GM21515 (cell line): ENCODE measurements around the gene MYO1D.
"Not testable (repeated sequence)": the region's sequence is repeated elsewhere in the genome, so short reads cannot be mapped to it uniquely, and the experiment has no call there.

Experiments
- ATAC-seq: cut with Tn5 transposase; IDR thresholded peaks from one replicate; pipeline ENCODE4 v1.9.1; 2021; ENCODE audit not compliant: unreplicated experiment

Gene MYO1D

DNA sequence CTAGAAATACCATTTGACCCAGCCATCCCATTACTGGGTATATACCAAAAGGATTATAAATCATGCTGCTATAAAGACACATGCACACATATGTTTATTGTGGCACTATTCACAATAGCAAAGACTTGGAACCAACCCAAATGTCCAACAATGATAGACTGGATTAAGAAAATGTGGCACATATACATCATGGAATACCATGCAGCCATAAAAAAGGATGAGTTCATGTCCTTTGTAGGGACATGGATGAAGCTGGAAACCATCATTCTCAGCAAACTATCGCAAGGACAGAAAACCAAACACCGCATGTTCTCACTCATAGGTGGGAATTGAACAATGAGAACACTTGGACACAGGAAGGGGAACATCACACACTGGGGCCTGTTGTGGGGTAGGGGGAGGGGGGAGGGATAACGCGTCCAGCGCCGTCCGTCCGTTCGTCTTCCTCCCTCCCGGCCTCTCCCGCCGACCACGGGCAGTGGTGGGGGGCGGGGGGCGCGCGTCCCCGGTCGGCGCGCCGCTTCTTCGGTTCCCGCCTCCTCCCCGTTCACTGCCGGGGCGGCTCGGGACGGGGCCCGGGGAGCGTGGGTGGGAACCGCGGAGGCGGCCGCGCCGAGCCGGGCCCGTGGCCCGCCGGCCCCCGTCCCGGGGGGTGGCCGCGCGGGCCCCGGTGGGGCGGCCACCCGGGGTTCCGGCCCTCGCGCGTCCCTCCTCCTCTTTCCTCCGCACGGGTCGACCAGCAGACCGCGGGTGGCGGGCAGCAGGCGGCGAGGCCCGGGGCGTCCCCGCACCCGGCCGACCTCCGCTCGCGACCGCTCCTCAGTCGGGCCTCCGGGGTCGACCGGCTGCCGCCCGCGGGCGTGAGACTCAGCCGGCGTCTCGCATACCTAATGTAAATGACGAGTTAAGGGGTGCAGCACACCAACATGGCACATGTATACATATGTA, 54.7 kb downstream of the MYO1D start:
- not testable (repeated sequence) for ATAC-seq

- ATAC-seq, result no peak
Observed at GRCh38 chr17:32820440-32820839, 56.5 kb downstream of the MYO1D start.

DNA sequence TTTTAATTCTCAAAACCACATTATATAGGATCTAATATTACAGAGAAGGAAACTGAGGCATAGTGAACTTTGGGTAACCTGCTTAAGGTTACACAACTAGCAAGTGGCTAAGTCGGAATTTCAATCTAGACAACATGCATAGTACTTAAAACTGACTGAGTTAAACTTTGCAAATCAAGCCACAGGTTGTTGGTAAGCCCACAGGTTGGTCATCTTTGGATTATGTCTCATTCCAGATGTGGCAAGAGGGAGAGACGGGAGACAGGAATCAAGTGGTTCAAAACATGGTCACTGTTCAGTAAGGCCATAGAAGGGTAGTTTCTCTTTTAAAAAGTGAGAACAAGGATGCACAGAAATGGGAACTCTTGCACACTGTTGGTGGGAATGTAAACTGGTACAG, 57.1 kb downstream of the MYO1D start:
- no peak for ATAC-seq

- no peak for ATAC-seq
Observed at GRCh38 chr17:32819035-32819434, 57.9 kb downstream of the MYO1D start.

DNA sequence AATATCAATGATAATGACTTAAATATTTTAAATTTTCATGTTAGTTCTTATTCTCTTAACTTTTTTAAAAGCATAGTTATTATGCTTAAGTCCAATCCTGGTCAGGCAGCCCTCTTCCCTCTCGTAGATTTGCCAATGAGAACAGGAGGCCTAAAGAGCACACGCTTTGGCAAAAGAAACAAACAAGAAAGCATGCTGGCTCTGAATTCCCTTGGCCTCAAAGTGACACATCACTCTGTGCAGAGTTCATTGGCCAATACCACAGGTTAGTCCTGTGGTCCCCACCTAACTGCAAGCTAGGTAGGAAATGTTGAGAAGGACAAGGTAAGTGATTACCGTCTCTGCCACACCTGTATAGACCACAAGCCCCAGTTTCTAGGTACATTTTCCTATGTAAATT, 61.5 kb downstream of the MYO1D start:
- no peak for ATAC-seq

DNA sequence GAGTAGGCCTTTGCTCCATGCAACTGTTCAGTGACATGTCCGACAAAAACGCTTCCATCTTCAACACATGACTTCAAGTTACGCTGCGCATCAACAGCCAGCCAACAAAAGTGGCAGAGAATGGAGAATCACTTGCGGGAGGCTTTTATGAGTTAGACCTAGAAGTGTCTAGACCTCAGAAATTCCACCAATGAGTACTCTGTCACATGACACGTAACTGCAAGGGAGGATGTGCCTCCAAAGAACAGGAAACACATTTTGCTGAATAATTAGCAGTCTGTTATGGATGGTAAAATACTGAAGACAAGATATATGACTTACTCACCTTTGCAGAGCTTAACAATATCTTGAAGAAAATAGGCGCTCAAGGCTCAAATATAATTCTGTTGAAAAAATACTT, 62.1 kb downstream of the MYO1D start:
- no peak for ATAC-seq

- ATAC-seq, result no peak
Observed at GRCh38 chr17:32813021-32813420, 63.9 kb downstream of the MYO1D start.

- no peak for ATAC-seq
Observed at GRCh38 chr17:32810690-32811089, 66.2 kb downstream of the MYO1D start.

DNA sequence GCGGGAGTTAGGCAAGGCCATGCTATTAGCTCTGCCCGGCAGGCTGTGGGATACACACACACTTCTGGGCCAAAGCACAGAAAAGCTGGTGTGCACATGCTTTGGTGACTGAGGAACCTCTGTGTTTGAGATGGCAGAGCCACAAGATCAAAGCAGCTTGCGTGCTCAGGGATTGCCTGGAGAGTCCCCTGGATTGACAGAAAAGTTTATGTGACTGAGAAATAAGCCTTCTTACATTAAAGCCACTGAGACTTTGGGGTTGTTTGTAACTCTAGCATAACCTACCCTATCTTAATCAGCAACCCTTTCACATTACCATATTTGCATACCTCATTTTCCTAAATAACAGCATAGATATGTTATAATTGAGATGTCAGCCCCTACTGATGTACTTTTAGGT, 69.3 kb downstream of the MYO1D start:
- ATAC-seq, result no peak

GRCh38 chr17:32806646-32807045, 70.3 kb downstream of the MYO1D start:
- no peak for ATAC-seq

GRCh38 chr17:32805029-32805976, 71.6 kb downstream of the MYO1D start:
- ATAC-seq, result no peak

GRCh38 chr17:32803544-32803943, 73.4 kb downstream of the MYO1D start:
- no peak for ATAC-seq

- ATAC-seq, result no peak
Observed at GRCh38 chr17:32802306-32802705, 74.6 kb downstream of the MYO1D start.

GRCh38 chr17:32801641-32802040, 75.3 kb downstream of the MYO1D start:
- ATAC-seq, result no peak

DNA sequence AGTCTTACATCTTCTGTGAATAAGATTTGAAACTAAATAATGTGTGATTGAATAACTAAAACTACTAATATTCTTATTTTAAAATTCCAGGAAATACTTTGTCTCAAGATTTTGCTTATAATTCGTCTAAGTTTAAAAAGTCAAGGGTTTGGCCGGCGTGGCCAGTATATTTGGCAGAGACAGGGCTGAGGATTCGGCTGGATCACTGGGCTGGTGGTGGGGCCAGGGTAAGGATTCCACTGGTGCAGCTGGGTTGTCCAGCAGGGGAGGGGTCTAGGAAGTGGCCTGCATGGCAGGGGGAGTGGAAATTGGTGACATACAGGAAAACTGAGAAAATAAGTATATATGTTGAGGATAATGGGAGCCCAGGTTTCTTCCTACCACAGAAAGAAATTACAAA, 75.7 kb downstream of the MYO1D start:
- ATAC-seq, result no peak

DNA sequence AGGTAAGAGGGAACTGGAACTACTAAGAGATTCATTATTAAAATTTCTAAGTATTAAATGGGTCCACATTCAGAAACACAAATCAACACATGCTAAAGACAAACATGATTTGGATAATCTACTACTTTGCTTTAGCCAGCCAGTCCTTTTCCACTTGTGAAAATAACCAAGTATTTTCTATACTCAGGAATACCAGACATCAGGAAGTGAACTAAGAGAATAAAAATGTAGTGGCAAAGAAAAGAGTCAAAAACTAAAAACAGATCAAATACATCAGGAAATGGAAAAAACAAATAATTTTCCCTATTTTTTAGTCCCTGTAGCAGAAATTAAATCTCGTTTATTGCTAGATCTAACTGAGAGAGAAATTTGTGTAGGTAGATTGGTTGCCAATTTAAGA, 78.0 kb downstream of the MYO1D start:
- no peak for ATAC-seq

GRCh38 chr17:32795339-32795979, 81.5 kb downstream of the MYO1D start:
- ATAC-seq, result no peak

DNA sequence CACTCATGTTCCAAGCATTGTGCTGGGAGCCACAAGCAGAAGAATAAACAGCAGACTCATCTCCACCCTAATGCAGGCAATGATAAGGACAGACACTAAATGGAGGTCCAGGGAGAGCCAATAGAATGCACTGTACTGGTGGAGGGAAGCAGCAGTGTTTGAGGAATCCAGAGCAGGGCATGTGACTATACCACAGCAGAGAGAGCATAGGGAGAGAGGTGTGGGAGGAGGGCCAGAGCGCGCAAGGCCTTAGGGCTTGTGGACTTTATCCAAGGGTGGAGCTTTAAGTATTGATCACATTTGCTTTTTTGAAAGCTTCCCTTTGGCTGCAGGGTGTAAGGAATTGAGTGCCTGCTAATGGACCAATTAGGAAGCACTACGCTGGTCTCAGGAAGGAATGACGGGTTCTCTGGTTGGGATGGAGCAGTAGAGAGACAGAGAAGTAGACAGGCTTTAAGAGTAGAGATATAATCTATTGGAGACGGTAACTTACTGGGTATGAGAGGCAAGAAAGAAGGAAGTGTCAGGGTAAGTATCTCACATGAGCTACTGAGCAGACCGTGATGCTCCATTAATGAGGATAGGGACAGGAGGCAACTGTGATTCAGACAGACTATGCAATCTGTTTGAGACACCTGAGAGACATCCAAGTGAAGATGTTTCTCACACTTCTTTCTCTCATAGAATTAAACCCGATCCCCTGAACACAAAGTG, 82.2 kb downstream of the MYO1D start:
- no peak for ATAC-seq

DNA sequence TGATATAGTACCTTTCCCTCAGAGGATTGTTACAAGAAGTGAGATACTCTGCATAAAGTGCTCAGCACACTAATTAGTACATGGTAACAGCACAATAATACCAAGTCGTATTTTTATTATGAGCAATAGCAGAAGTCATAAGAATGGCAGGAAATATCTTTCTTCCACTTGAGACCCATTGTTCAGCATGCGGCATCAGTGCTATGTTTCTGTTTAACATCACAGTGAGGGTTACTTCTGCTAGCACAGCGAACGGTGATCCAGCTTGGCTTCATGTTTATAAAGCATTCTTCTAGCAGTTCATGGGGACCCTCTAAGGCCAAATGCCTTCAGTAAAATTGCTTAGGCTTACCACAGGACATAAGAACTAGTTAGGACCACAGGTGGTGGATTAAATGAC, 83.1 kb downstream of the MYO1D start:
- ATAC-seq, result no peak

DNA sequence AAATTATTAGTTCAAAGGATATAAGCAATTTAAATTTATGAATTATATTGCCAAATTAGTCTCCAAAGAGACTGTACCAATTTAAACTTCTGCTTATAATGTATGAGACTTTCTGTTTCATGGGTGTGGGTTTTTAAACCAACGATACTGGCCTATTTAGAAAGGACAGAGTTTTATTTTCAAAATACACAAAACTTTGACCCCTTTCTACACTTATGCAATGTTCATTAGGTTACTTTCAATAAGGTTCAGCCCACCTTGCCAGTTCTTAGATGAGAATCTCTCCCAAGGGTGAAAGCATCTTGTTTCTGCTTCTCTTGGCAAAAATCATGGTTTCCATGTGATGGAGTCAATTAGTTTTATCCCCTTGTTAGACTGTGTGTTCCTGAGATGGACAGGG, 84.7 kb downstream of the MYO1D start:
- no peak for ATAC-seq

GRCh38 chr17:32786169-32786568, 90.8 kb downstream of the MYO1D start:
- no peak for ATAC-seq
